Memory B cell (primary cell): Measurements from ENCODE around the gene ATXN2.
"Not testable (repeated sequence)": the region's sequence is repeated elsewhere in the genome, so short reads cannot be mapped to it uniquely, and the experiment has no call there.

Source experiments
- ATAC-seq: fragments of 150-1000 bp; cut with Tn5 transposase; 2 replicates; pipeline ENCODE4 v1.10.0; 2021; ENCODE audit warnings: low read depth, mild to moderate bottlenecking, moderate library complexity
- DNase-seq, 2 donors: peaks; one replicate each; pipeline ENCODE4 v3.0.0; 2022; ENCODE audit warnings: low spot score in 2 of 2
- H3K27ac Mint-ChIP-seq: one replicate; pipeline ENCODE4 v1.8.0; 2022; ENCODE audit warnings: mild to moderate bottlenecking, moderate library complexity, mixed read lengths
- H3K27me3 Mint-ChIP-seq: one replicate; pipeline ENCODE4 v1.8.0; 2022; ENCODE audit warnings: mixed read lengths
- H3K36me3 Mint-ChIP-seq: one replicate; pipeline ENCODE4 v1.8.0; 2022; ENCODE audit warnings: mild to moderate bottlenecking, mixed read lengths
- H3K4me1 Mint-ChIP-seq: one replicate; pipeline ENCODE4 v1.8.0; 2022; ENCODE audit warnings: mixed read lengths
- H3K4me3 Mint-ChIP-seq: one replicate; pipeline ENCODE4 v1.8.0; 2022; ENCODE audit warnings: mild to moderate bottlenecking, moderate library complexity, mixed read lengths
- H3K9me3 Mint-ChIP-seq: one replicate; pipeline ENCODE4 v1.8.0; 2022; ENCODE audit warnings: mixed read lengths

ATXN2 gene

GRCh38 chr12:111591399-111592010 is 7.6 kb downstream of the ATXN2 start:
- not testable (repeated sequence) for ATAC-seq, H3K36me3 Mint-ChIP-seq, H3K27me3 Mint-ChIP-seq, H3K9me3 Mint-ChIP-seq, H3K4me3 Mint-ChIP-seq, DNase-seq, H3K27ac Mint-ChIP-seq
- H3K4me1 Mint-ChIP-seq = peaks cover 13% of the 10 kb centered on the region

- peaks cover 8% of the 10 kb centered on the region for H3K4me1 Mint-ChIP-seq
- no peak overlapping the region for H3K4me3 Mint-ChIP-seq
- no peaks in the 10 kb centered on the region for H3K9me3 Mint-ChIP-seq
- no peak overlapping the region for H3K27ac Mint-ChIP-seq
- DNase-seq (no peak), ATAC-seq (no peak)
- H3K27me3 Mint-ChIP-seq = no peaks in the 10 kb centered on the region
- no peaks in the 10 kb centered on the region for H3K36me3 Mint-ChIP-seq
Observed at GRCh38 chr12:111590552-111590951, 8.6 kb downstream of the ATXN2 start.

- no peaks in the 10 kb centered on the region for H3K36me3 Mint-ChIP-seq
- DNase-seq (no peak), ATAC-seq (no peak)
- no peak overlapping the region for H3K4me3 Mint-ChIP-seq
- peaks cover 4% of the 10 kb centered on the region for H3K4me1 Mint-ChIP-seq
- no peak overlapping the region for H3K27ac Mint-ChIP-seq
- no peaks in the 10 kb centered on the region for H3K9me3 Mint-ChIP-seq
- H3K27me3 Mint-ChIP-seq = no peaks in the 10 kb centered on the region
Observed at GRCh38 chr12:111589601-111590000, 9.5 kb downstream of the ATXN2 start.

DNA sequence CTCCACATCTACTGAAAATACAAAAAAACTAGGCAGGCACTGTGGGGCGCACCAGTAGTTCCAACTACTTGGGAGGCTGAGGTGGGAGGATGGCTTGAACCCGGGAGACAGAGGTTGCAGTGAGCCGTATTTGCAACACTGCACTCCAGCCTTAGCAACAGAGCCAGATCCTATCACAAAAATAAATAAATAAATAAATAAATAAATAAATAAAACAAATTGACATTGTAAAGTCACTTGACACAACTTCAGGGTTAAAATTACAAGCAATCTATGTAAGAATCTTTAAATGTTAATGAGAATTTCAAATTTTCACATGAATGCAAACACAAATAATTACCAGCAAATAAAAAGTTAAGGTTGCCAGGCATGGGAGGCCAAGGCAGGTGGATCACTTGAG is 11.1 kb downstream of the ATXN2 start:
- DNase-seq (no peak), ATAC-seq (no peak)
- Mint-ChIP-seq H3K27me3 (no peaks in the 10 kb centered on the region), H3K36me3 (no peaks in the 10 kb centered on the region), H3K27ac (no peak overlapping the region), H3K4me3 (no peak overlapping the region), H3K9me3 (no peaks in the 10 kb centered on the region), H3K4me1 (no peaks in the 10 kb centered on the region)

DNA sequence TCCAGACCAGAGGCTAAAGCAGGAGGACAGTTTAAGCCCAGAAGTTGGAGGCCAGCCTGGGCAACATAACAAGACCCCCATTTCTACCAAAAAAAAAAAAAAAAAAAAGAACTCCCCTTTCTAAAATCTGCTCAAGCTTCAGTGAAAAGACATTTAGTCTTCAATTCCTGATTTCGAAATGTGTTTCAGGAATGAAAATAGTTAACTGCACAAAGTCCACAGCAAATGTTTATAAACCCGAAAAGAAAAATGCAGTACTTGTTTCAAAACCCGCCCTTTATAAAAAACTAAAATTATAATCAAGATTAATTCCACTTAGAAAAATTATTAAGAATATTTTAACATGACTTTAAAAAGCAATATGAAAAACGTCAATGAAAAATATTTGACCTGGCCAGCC is 12.1 kb downstream of the ATXN2 start:
- Mint-ChIP-seq H3K4me3 (no peak overlapping the region), H3K27ac (no peak overlapping the region), H3K4me1 (no peaks in the 10 kb centered on the region), H3K36me3 (no peaks in the 10 kb centered on the region), H3K9me3 (no peaks in the 10 kb centered on the region), H3K27me3 (no peaks in the 10 kb centered on the region)
- ATAC-seq (no peak), DNase-seq (no peak)

- H3K36me3 Mint-ChIP-seq = peaks cover 5% of the 10 kb centered on the region
- H3K9me3 Mint-ChIP-seq = no peaks in the 10 kb centered on the region
- DNase-seq (no peak), ATAC-seq (no peak)
- H3K27ac Mint-ChIP-seq = no peak overlapping the region
- no peaks in the 10 kb centered on the region for H3K27me3 Mint-ChIP-seq
- H3K4me1 Mint-ChIP-seq = peaks cover 6% of the 10 kb centered on the region
- no peak overlapping the region for H3K4me3 Mint-ChIP-seq
Observed at GRCh38 chr12:111585690-111586089, 13.4 kb downstream of the ATXN2 start.

DNA sequence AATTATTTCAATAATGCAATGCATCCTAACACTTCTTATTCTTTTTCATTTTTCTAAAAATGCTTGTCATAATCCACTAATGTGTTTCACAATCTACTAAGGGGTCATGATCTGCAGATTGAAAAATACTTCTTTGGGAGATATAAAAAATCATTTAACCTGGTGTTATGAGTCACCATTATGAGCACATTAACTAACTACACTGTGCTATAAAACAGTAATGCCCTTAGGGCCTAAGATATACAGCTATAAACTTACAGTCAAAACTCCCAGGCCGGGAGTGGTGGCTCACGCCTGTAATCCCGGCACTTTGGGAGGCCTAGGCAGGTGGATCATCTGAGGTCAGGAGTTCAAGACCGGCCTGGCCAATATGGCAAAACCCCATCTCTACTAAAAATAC is 14.2 kb downstream of the ATXN2 start:
- H3K27ac Mint-ChIP-seq = no peak overlapping the region
- DNase-seq (no peak), ATAC-seq (no peak)
- no peaks in the 10 kb centered on the region for H3K9me3 Mint-ChIP-seq
- peaks cover 11% of the 10 kb centered on the region for H3K4me1 Mint-ChIP-seq
- no peak overlapping the region for H3K4me3 Mint-ChIP-seq
- no peaks in the 10 kb centered on the region for H3K27me3 Mint-ChIP-seq
- peaks cover 8% of the 10 kb centered on the region for H3K36me3 Mint-ChIP-seq

GRCh38 chr12:111583506-111583905 is 15.6 kb downstream of the ATXN2 start:
- DNase-seq, H3K4me3 Mint-ChIP-seq, H3K36me3 Mint-ChIP-seq, H3K27ac Mint-ChIP-seq, ATAC-seq, H3K27me3 Mint-ChIP-seq, H3K9me3 Mint-ChIP-seq: not testable (repeated sequence)
- peaks cover 14% of the 10 kb centered on the region for H3K4me1 Mint-ChIP-seq

DNA sequence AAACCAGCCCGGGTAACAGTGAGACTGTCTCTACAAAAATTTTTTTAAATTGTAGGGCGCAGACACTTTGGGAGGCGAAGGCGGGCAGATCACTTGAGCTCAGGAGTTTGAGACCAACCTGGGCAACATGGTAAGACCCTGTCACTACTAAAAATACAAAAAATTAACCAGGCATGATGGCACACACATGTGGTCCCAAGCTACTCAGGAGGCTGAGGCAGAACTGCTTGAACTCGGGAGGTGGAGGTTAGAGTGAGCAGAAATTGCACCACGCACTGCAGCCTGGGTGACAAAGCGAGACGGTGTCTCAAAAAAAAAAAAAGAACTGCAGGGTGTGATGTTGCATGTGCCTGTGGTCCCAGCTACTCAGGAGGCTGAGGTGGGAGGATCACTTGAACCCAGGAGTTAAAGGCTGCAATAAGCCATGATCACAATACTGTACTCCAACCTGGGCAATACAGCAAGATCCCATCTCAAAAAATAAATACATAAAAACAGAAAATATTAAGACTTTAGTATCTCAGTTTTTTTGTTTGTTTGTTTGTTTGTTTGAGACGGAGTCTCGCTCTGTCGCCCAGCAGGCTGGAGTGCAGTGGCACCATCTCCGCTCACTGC is 16.9 kb downstream of the ATXN2 start:
- ATAC-seq = no peak
- no peak overlapping the region for H3K4me3 Mint-ChIP-seq
- H3K36me3 Mint-ChIP-seq = peaks cover 11% of the 10 kb centered on the region
- H3K9me3 Mint-ChIP-seq = no peaks in the 10 kb centered on the region
- no peaks in the 10 kb centered on the region for H3K27me3 Mint-ChIP-seq
- H3K4me1 Mint-ChIP-seq = peaks cover 19% of the 10 kb centered on the region
- H3K27ac Mint-ChIP-seq = no peak overlapping the region
- no peak for DNase-seq

- no peak overlapping the region for H3K27ac Mint-ChIP-seq
- H3K9me3 Mint-ChIP-seq = no peaks in the 10 kb centered on the region
- no peaks in the 10 kb centered on the region for H3K27me3 Mint-ChIP-seq
- peaks cover 19% of the 10 kb centered on the region for H3K4me1 Mint-ChIP-seq
- DNase-seq (no peak), ATAC-seq (no peak)
- H3K36me3 Mint-ChIP-seq = peaks cover 11% of the 10 kb centered on the region
- H3K4me3 Mint-ChIP-seq = no peak overlapping the region
Observed at GRCh38 chr12:111581434-111582132, 17.5 kb downstream of the ATXN2 start.

DNA sequence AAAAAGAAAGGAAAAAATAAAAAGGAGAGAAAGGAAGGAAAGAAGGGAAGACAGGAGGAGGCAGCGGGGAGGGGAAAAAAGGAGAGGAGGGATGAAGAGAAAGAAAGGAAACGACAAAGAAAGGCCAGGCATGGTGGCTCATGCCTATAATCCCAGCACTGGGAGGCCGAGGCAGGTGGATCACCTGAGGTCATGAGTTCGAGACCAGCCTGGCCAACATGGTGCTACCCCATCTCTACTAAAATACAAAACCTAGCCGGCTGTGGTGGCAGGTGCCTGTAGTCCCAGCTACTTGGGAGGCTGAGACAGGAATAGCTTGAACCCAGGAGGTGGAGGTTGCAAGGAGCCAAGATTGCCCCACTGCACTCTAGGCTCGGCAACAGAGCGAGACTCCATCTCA is 18.4 kb downstream of the ATXN2 start:
- H3K36me3 Mint-ChIP-seq = peaks cover 11% of the 10 kb centered on the region
- no peaks in the 10 kb centered on the region for H3K27me3 Mint-ChIP-seq
- no peak overlapping the region for H3K4me3 Mint-ChIP-seq
- no peak overlapping the region for H3K27ac Mint-ChIP-seq
- no peaks in the 10 kb centered on the region for H3K9me3 Mint-ChIP-seq
- ATAC-seq (no peak), DNase-seq (no peak)
- peaks cover 19% of the 10 kb centered on the region for H3K4me1 Mint-ChIP-seq

- no peak for ATAC-seq
- peaks cover 11% of the 10 kb centered on the region for H3K36me3 Mint-ChIP-seq
- H3K4me3 Mint-ChIP-seq = no peak overlapping the region
- H3K27me3 Mint-ChIP-seq = no peaks in the 10 kb centered on the region
- H3K4me1 Mint-ChIP-seq = peaks cover 19% of the 10 kb centered on the region
- no peak overlapping the region for H3K27ac Mint-ChIP-seq
- H3K9me3 Mint-ChIP-seq = no peaks in the 10 kb centered on the region
- DNase-seq = no peak
Observed at GRCh38 chr12:111580119-111580425, 19.0 kb downstream of the ATXN2 start.

- Mint-ChIP-seq H3K36me3 (peaks cover 11% of the 10 kb centered on the region), H3K27ac (no peak overlapping the region)
Observed at GRCh38 chr12:111578971-111579340, 20.2 kb downstream of the ATXN2 start.

GRCh38 chr12:111578276-111578970 is 20.7 kb downstream of the ATXN2 start:
- H3K27me3 Mint-ChIP-seq = no peaks in the 10 kb centered on the region
- H3K36me3 Mint-ChIP-seq = peaks cover 11% of the 10 kb centered on the region
- no peak overlapping the region for H3K4me3 Mint-ChIP-seq
- H3K9me3 Mint-ChIP-seq = no peaks in the 10 kb centered on the region
- DNase-seq (no peak), ATAC-seq (no peak)
- peak overlapping the region; percentile 43 for H3K27ac Mint-ChIP-seq
- peaks cover 20% of the 10 kb centered on the region for H3K4me1 Mint-ChIP-seq

More at GRCh38 chr12:111578971-111579340, 20.2 kb downstream of the ATXN2 start:
- Mint-ChIP-seq H3K4me1 (peaks cover 19% of the 10 kb centered on the region), H3K9me3 (no peaks in the 10 kb centered on the region), H3K27me3 (no peaks in the 10 kb centered on the region), H3K4me3 (no peak overlapping the region)
- ATAC-seq (no peak), DNase-seq (no peak)
